Endodermal cell (in vitro differentiated cells): ENCODE measurements around the gene FGFR2. TPM values are rescaled to one million over a fixed set of nuclear protein-coding genes. Genes with fewer than 3 reads are reported as not detected.

Experiments used
- DNase-seq: peaks from one replicate; pipeline ENCODE4 v3.0.0-alpha.2; 2017
- H3K27ac ChIP-seq: 2 replicates; pipeline ENCODE4 v1.5.1; 2013; ENCODE audit warnings: mild to moderate bottlenecking, low read depth, low read length, moderate library complexity
- H3K27me3 ChIP-seq: 2 replicates; pipeline ENCODE4 v1.6.1; 2013; ENCODE audit warnings: mild to moderate bottlenecking, low read length, moderate library complexity; ENCODE audit not compliant: insufficient read depth, control insufficient read depth, poor library complexity, severe bottlenecking
- H3K36me3 ChIP-seq: 2 replicates; pipeline ENCODE4 v1.7.0; 2013; ENCODE audit warnings: mild to moderate bottlenecking, low read length, moderate library complexity; ENCODE audit not compliant: control insufficient read depth, insufficient read depth
- H3K4me1 ChIP-seq: one replicate; pipeline ENCODE4 v1.7.0; 2013; ENCODE audit warnings: low read length; ENCODE audit not compliant: control insufficient read depth, insufficient read depth
- H3K4me3 ChIP-seq: 2 replicates; pipeline ENCODE4 v1.5.1; 2013; ENCODE audit warnings: mild to moderate bottlenecking, low read length, moderate library complexity
- H3K9ac ChIP-seq: 2 replicates; pipeline ENCODE4 v1.6.1; 2013; ENCODE audit warnings: mild to moderate bottlenecking, low read length, moderate library complexity; ENCODE audit not compliant: poor library complexity, severe bottlenecking; ENCODE audit errors: extremely low read depth
- H3K9me3 ChIP-seq: 2 replicates; pipeline ENCODE4 v1.6.1; 2013; ENCODE audit warnings: mild to moderate bottlenecking, low read length, moderate library complexity; ENCODE audit not compliant: control insufficient read depth
- H3K27ac Mint-ChIP-seq: 2 replicates; pipeline ENCODE4 v1.8.0; 2020; ENCODE audit warnings: mixed read lengths
- H3K27me3 Mint-ChIP-seq: 2 replicates; pipeline ENCODE4 v1.8.0; 2021; ENCODE audit warnings: mild to moderate bottlenecking, mixed read lengths; ENCODE audit not compliant: insufficient read depth
- H3K36me3 Mint-ChIP-seq: 2 replicates; pipeline ENCODE4 v1.8.0; 2020; ENCODE audit warnings: low read depth, mixed read lengths
- H3K4me1 Mint-ChIP-seq: 2 replicates; pipeline ENCODE4 v1.8.0; 2020; ENCODE audit warnings: mixed read lengths
- H3K4me3 Mint-ChIP-seq: 2 replicates; pipeline ENCODE4 v1.8.0; 2020; ENCODE audit warnings: mild to moderate bottlenecking, moderate library complexity, mixed read lengths
- H3K9me3 Mint-ChIP-seq: 2 replicates; pipeline ENCODE4 v1.8.0; 2020; ENCODE audit warnings: mild to moderate bottlenecking, mixed read lengths
- CTCF ChIP-seq: fragments of 200-600 bp; sonication (generic); conservative IDR thresholded peaks from 2 replicates; pipeline ENCODE4 v1.5.0; 2021; ENCODE audit warnings: antibody characterized with exemption, mild to moderate bottlenecking
- WGBS, 2 experiments: methylation state at CpG; one replicate each; pipeline versions ENCODE4 v1.1.5 to v1.1.7; 2013; ENCODE audit warnings: missing lambda C conversion rate in 2 of 2, mixed read lengths in 1 of 2; ENCODE audit not compliant: insufficient coverage in 1 of 2, insufficient read length in 1 of 2; 5-methylcytosine and 5-hydroxymethylcytosine counted together
- total RNA-seq, 2 donors: library from RNA; stranded (reverse); fragmentation: NEBNext Ultra II Directional in 1 of 2; extraction: Animal tissue kit (Norgen Biotek cat#: 25700) in 1 of 2; gene quantifications; 2 replicates in 1 of 2; 3 replicates in 1 of 2; pipeline ENCODE4 v1.2.1, GENCODE V29; 2021

FGFR2 gene
- total RNA-seq, 2 donors from 2014 or later, result 56.5 to 77.0 TPM

- no peak for TF ChIP-seq CTCF
- Mint-ChIP-seq H3K4me3 (no peak overlapping the region), H3K36me3 (no peaks in the 10 kb centered on the region), H3K27me3 (no peaks in the 10 kb centered on the region), H3K27ac (no peak overlapping the region), H3K9me3 (no peaks in the 10 kb centered on the region), H3K4me1 (peaks cover 18% of the 10 kb centered on the region)
- Histone ChIP-seq H3K9ac (no peak overlapping the region), H3K36me3 (no peaks in the 10 kb centered on the region), H3K4me3 (no peak overlapping the region), H3K4me1 (no peaks in the 10 kb centered on the region), H3K27me3 (no peaks in the 10 kb centered on the region), H3K9me3 (no peaks in the 10 kb centered on the region), H3K27ac (no peak overlapping the region)
- 97 to 100% methylated on average over 1 of the region's 1 CpG for WGBS, 2 experiments
- DNase-seq, result no peak
Observed at GRCh38 chr10:121428867-121429266, 169.4 kb downstream of the FGFR2 start.
